ENCODE measurements around the gene GPR137.

The GPR137 gene

GRCh38 chr11:64249563-64250414 is 35.9 kb upstream of the GPR137 start:
- no peak for DNase-seq (ENCODE audit: low read depth)

GRCh38 chr11:64250415-64251015 is 35.1 kb upstream of the GPR137 start:
- DNase-seq (ENCODE audit: low read depth) = no peak

- DNase-seq (ENCODE audit: low read depth) = peak; percentile 29
These were observed 34.5 kb upstream of the GPR137 start, which contains the start of gene PLCB3 for GRCh38 chr11:64251016-64251752. TSS of gene PLCB3 (plus strand) at chr11:64251530. CDS start at chr11:64251650, 120 bp downstream.

- DNase-seq (ENCODE audit: low read depth) = no peak
These were observed 34.0 kb upstream of the GPR137 start for GRCh38 chr11:64251753-64252002.

- peak; percentile 29 for DNase-seq (ENCODE audit: low read depth)
These were observed 33.4 kb upstream of the GPR137 start for GRCh38 chr11:64252003-64252872.

- no peak for DNase-seq (ENCODE audit: low read depth)
These were observed 32.6 kb upstream of the GPR137 start for GRCh38 chr11:64253043-64253442.

- no peak for DNase-seq (ENCODE audit: low read depth)
These were observed 32.2 kb upstream of the GPR137 start for GRCh38 chr11:64253481-64253880.

- no peak for DNase-seq (ENCODE audit: low read depth)
These were observed 31.3 kb upstream of the GPR137 start for GRCh38 chr11:64254326-64254725.

GRCh38 chr11:64255135-64256128 is 30.2 kb upstream of the GPR137 start:
- DNase-seq (ENCODE audit: low read depth) = no peak

GRCh38 chr11:64256300-64256699 is 29.3 kb upstream of the GPR137 start:
- DNase-seq (ENCODE audit: low read depth) = no peak

GRCh38 chr11:64258356-64258755 is 27.3 kb upstream of the GPR137 start:
- no peak for DNase-seq (ENCODE audit: low read depth)

- no peak for DNase-seq (ENCODE audit: low read depth)
These were observed 26.6 kb upstream of the GPR137 start for GRCh38 chr11:64258946-64259532.

GRCh38 chr11:64259533-64260067 is 26.0 kb upstream of the GPR137 start:
- DNase-seq (ENCODE audit: low read depth) = no peak

GRCh38 chr11:64260147-64260708 is 25.4 kb upstream of the GPR137 start:
- no peak for DNase-seq (ENCODE audit: low read depth)

GRCh38 chr11:64261556-64262080 is 24.0 kb upstream of the GPR137 start:
- DNase-seq (ENCODE audit: low read depth) = no peak

GRCh38 chr11:64262271-64263002 is 23.2 kb upstream of the GPR137 start:
- DNase-seq (ENCODE audit: low read depth) = no peak

- peak; percentile 86 for DNase-seq (ENCODE audit: low read depth)
These were observed 22.4 kb upstream of the GPR137 start for GRCh38 chr11:64263021-64263946.

- DNase-seq (ENCODE audit: low read depth) = no peak
These were observed 21.7 kb upstream of the GPR137 start for GRCh38 chr11:64263947-64264317.

Data from iris pigment epithelial cell (primary cell).